ENCODE measurements around the gene GOLT1A. TPM values are rescaled to one million over a fixed set of nuclear protein-coding genes. Genes with fewer than 3 reads are reported as not detected.

GOLT1A gene
- total RNA-seq, 1 experiment from 2014 or later = not detected

DNA sequence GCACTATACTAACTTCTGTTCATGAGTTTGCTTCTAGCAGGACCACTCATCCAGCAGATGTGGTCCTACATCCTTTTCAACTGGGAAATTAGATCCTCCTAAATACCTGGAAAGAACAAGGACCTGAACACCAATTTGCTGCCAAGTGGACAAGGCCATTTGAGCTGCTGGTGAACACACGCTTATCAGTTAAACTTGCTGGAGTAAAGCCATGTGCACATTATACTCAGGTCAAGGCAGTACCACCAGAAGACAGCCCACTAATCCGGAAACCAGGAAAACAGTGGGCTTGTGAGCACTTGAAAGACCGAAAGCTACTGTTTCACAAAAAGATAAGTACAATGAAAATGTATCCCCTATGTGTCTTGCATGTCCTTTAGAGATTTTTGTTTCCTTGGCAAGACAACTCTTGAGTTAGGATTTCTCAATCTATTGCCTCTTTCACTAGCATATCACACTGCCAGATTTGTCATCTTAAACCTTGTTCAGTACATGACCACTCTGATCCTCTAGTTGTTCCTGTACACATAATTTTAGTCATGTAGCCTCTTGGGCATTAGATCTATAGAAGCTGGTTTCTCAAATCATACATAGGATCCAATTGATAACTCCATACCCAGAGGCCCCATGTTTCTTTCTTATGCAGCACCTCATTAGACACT, 43.2 kb downstream of the GOLT1A start:
- Histone ChIP-seq H2AFZ (ENCODE audit: low read length) (no peak overlapping the region), H3K27me3 (ENCODE audit: low read length) (no peaks in the 10 kb centered on the region), H3K4me3 (ENCODE audit: low read length) (no peak overlapping the region), H3K9ac (ENCODE audit: low read length) (no peak overlapping the region), H3K36me3 (ENCODE audit: insufficient read depth, low read length) (no peaks in the 10 kb centered on the region), H3K27ac (ENCODE audit: low read length) (no peak overlapping the region), H4K20me1 (ENCODE audit: insufficient read depth, low read depth, low read length) (no peaks in the 10 kb centered on the region), H3K4me2 (ENCODE audit: low read depth, low read length, poor library complexity, severe bottlenecking) (no peak overlapping the region), H3K9me3 (ENCODE audit: low read length) (no peaks in the 10 kb centered on the region), H3K79me2 (ENCODE audit: low read length) (no peaks in the 10 kb centered on the region), H3K9me2 (replicated peaks; ENCODE audit: insufficient read depth, low read length) (no peaks in the 10 kb centered on the region), H3K4me1 (ENCODE audit: low read length) (no peaks in the 10 kb centered on the region)
- DNase-seq = no peak

DNA sequence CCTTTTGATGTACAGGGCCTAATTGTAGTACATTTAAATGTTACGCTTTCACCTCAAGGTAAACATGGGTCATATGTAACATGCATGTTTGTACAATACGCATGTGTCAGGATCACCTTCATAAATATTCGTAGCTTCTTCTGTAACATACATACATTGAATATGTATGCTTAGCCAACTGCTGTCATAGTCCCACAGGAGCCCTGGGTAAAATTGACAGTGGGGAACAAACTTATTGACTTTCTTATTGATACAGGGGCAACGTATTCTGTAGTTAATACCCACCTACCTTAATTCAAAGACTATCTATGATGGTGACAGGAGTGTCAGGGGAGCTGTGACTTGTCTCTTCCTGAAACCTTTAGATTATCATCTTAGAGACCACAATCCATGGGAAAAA, 43.9 kb downstream of the GOLT1A start:
- Histone ChIP-seq H2AFZ (ENCODE audit: low read length) (no peak overlapping the region), H3K4me1 (ENCODE audit: low read length) (no peaks in the 10 kb centered on the region), H3K4me3 (ENCODE audit: low read length) (no peak overlapping the region), H3K27me3 (ENCODE audit: low read length) (no peaks in the 10 kb centered on the region), H3K9me2 (replicated peaks; ENCODE audit: insufficient read depth, low read length) (no peaks in the 10 kb centered on the region), H3K79me2 (ENCODE audit: low read length) (no peaks in the 10 kb centered on the region), H3K9me3 (ENCODE audit: low read length) (no peaks in the 10 kb centered on the region), H3K27ac (ENCODE audit: low read length) (no peak overlapping the region), H3K4me2 (ENCODE audit: low read depth, low read length, poor library complexity, severe bottlenecking) (no peak overlapping the region), H4K20me1 (ENCODE audit: insufficient read depth, low read depth, low read length) (no peaks in the 10 kb centered on the region), H3K9ac (ENCODE audit: low read length) (no peak overlapping the region), H3K36me3 (ENCODE audit: insufficient read depth, low read length) (no peaks in the 10 kb centered on the region)
- DNase-seq = no peak

DNA sequence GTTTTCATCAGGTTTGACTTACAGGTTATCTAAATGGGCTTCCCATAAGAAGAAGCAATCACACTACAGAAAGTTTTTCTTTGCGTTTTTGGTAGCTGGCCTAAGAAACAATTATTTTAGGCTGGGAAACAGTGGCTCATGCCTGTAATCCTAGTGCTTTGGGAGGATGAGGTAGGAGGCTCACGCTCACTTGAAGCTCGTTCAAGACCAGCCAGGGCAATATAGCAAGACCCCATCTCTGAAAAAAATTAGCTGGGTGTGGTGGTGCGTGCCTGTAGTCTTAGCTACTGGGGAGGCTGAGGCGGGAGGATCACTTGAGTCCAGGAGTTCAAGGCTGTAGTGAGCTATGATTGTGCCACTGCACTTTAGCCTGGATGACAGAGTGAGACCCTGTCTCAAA, 46.1 kb downstream of the GOLT1A start:
- H3K4me1 ChIP-seq (ENCODE audit: low read length) = no peaks in the 10 kb centered on the region
- H3K9ac ChIP-seq (ENCODE audit: low read length) = no peak overlapping the region
- H3K79me2 ChIP-seq (ENCODE audit: low read length) = no peaks in the 10 kb centered on the region
- H3K36me3 ChIP-seq (ENCODE audit: insufficient read depth, low read length) = no peaks in the 10 kb centered on the region
- H3K27ac ChIP-seq (ENCODE audit: low read length) = no peak overlapping the region
- no peaks in the 10 kb centered on the region for H3K9me3 ChIP-seq (ENCODE audit: low read length)
- no peaks in the 10 kb centered on the region for H3K27me3 ChIP-seq (ENCODE audit: low read length)
- H3K9me2 ChIP-seq (replicated peaks; ENCODE audit: insufficient read depth, low read length) = no peaks in the 10 kb centered on the region
- H3K4me2 ChIP-seq (ENCODE audit: low read depth, low read length, poor library complexity, severe bottlenecking) = no peak overlapping the region
- H2AFZ ChIP-seq (ENCODE audit: low read length) = no peak overlapping the region
- no peak overlapping the region for H3K4me3 ChIP-seq (ENCODE audit: low read length)
- no peak for DNase-seq
- no peaks in the 10 kb centered on the region for H4K20me1 ChIP-seq (ENCODE audit: insufficient read depth, low read depth, low read length)

DNA sequence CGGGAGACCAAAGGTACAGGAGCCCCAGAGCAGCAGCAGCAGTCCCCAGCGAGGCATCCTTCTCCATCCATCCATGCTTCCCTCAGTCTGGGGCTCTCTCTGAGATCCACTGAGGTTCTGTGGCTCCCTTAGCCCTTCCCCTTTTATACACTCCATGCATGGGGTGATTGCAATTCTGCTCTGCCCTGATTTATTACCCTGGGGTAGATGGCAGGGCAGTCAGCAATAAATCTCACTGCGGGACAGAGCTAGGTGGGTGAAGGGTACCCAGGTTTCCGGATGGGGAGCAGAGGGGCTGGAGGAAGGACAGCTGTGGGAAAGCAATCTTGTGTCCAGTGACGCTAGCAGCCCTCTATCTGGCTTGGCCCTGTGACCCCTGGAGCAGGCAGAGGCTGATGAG, 47.6 kb downstream of the GOLT1A start, which contains the start of gene REN:
REN (minus strand) TSS at position 119 of the 400 bp plus-strand sequence; CDS start at position 75, 44 bp downstream.
- H3K4me3 ChIP-seq (ENCODE audit: low read length) = no peak within 1 kb of the TSS
- H3K9ac ChIP-seq (ENCODE audit: low read length) = no peak within 1 kb of the TSS
- no peaks in the 10 kb centered on the region for H3K79me2 ChIP-seq (ENCODE audit: low read length)
- DNase-seq = no peak
- no peaks in the 10 kb centered on the region for H3K4me1 ChIP-seq (ENCODE audit: low read length)
- no peak within 1 kb of the TSS for H3K4me2 ChIP-seq (ENCODE audit: low read depth, low read length, poor library complexity, severe bottlenecking)
- no peaks in the 10 kb centered on the region for H4K20me1 ChIP-seq (ENCODE audit: insufficient read depth, low read depth, low read length)
- no peaks in the 10 kb centered on the region for H3K9me2 ChIP-seq (replicated peaks; ENCODE audit: insufficient read depth, low read length)
- no peaks in the 10 kb centered on the region for H3K27me3 ChIP-seq (ENCODE audit: low read length)
- H2AFZ ChIP-seq (ENCODE audit: low read length) = no peak within 1 kb of the TSS
- no peaks in the 10 kb centered on the region for H3K9me3 ChIP-seq (ENCODE audit: low read length)
- no peaks in the 10 kb centered on the region for H3K36me3 ChIP-seq (ENCODE audit: insufficient read depth, low read length)
- H3K27ac ChIP-seq (ENCODE audit: low read length) = no peak within 1 kb of the TSS

DNA sequence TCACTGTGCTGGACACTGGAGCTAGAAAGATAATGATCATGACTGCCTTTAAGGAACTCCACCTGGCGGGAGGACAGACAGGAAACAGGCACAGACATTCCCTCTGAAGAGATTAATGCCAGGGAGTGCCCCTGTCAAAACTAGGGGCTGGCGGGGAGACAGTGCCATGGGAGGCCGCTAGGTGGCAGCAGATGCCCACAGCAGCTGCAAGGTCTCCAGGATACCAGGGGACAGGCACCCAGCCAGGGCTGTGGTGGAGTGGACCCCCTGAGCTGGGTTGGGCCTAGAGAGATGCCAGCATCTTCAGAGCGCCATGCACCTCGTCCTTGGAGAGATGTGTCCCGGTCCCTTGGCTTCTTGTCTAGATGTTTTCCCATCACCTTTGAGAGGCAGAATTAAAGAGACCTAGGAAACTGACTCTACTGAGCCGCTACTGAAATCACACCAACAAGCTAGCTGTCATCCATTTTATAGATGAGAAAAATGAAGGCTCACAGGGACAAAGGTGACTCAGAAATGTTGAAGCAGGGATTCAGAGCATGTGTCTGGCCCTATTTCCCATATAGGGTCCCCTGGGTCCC, 51.2 kb downstream of the GOLT1A start:
- H3K9ac ChIP-seq (ENCODE audit: low read length) = no peak overlapping the region
- peak; percentile 87 for DNase-seq
- H3K27ac ChIP-seq (ENCODE audit: low read length) = no peak overlapping the region
- no peaks in the 10 kb centered on the region for H3K36me3 ChIP-seq (ENCODE audit: insufficient read depth, low read length)
- H3K4me2 ChIP-seq (ENCODE audit: low read depth, low read length, poor library complexity, severe bottlenecking) = no peak overlapping the region
- H3K4me3 ChIP-seq (ENCODE audit: low read length) = no peak overlapping the region
- H3K79me2 ChIP-seq (ENCODE audit: low read length) = no peaks in the 10 kb centered on the region
- no peaks in the 10 kb centered on the region for H3K9me3 ChIP-seq (ENCODE audit: low read length)
- no peaks in the 10 kb centered on the region for H3K27me3 ChIP-seq (ENCODE audit: low read length)
- no peaks in the 10 kb centered on the region for H3K9me2 ChIP-seq (replicated peaks; ENCODE audit: insufficient read depth, low read length)
- H4K20me1 ChIP-seq (ENCODE audit: insufficient read depth, low read depth, low read length) = no peaks in the 10 kb centered on the region
- no peak overlapping the region for H2AFZ ChIP-seq (ENCODE audit: low read length)
- 0 out of 2 replicates have a peak, but pooled peaks cover 2% of the 10 kb centered on the region for H3K4me1 ChIP-seq (ENCODE audit: low read length)

DNA sequence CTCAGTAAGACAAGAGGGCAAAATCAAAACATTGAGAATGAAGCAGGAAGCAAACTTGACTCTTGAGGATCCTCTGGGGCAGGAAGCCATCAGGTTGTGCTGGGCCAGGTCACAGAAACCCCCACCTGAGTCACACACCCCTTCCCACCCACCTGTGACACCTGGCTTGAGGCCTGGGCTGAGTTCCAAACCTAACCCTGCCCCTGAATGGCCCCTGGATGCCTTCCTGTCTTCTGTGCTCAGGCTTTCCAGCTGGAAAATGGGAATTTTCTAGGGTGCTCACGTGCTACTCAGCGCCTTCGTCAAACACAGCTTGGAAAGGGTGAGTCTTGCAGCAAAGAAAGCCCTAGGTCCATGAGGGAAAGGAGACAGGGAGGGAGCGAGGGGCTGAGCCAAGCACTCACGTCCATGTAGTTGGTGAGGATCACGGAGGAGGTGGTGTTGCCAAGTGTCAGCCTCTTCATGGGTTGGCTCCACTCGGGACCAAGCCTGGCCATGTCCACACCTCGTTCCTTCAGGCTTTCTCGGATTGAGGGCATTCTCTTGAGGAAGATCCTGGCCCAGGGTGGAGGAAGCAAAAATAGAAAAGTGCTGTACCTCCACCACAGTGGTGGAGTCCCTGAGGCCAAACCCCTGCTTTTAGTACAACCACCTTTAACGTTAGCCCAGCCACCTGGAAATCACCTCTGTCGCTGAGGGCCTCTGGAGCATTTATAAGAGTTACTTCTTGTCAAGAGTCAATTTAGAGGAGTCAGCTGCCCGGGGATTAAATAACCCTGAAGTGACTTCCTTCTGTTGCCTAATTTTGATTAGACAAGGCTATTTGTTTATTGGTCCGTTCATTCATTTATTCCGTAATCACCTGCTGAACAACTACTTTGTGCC, 51.9 kb downstream of the GOLT1A start:
- Histone ChIP-seq H3K27me3 (ENCODE audit: low read length) (no peaks in the 10 kb centered on the region), H3K9me3 (ENCODE audit: low read length) (no peaks in the 10 kb centered on the region), H3K4me3 (ENCODE audit: low read length) (no peak overlapping the region), H3K4me2 (ENCODE audit: low read depth, low read length, poor library complexity, severe bottlenecking) (no peak overlapping the region), H3K79me2 (ENCODE audit: low read length) (no peaks in the 10 kb centered on the region), H3K4me1 (ENCODE audit: low read length) (0 out of 2 replicates have a peak, but pooled peaks cover 2% of the 10 kb centered on the region), H2AFZ (ENCODE audit: low read length) (no peak overlapping the region), H3K9ac (ENCODE audit: low read length) (no peak overlapping the region), H4K20me1 (ENCODE audit: insufficient read depth, low read depth, low read length) (no peaks in the 10 kb centered on the region), H3K27ac (ENCODE audit: low read length) (no peak overlapping the region), H3K36me3 (ENCODE audit: insufficient read depth, low read length) (no peaks in the 10 kb centered on the region), H3K9me2 (replicated peaks; ENCODE audit: insufficient read depth, low read length) (no peaks in the 10 kb centered on the region)
- no peak for DNase-seq

DNA sequence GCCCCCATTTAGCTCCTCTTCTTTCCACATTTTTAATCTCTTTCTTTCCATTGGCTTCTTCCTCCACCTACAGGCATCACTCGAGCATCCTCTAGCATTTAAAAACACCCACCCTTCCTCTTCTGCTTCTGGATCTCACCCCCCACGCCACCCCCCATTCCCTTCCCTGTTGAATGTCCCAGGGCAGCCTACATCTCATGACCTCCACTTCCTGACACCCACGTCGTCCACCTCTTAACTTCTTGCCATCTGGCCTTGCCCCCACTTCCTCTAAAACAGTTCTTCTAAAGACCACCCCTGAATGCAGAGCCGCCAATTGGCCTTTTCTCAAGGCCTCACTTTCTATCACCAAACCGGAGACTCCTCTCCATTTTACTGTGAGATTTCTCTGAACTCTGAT, 55.8 kb downstream of the GOLT1A start:
- Histone ChIP-seq H3K27me3 (ENCODE audit: low read length) (no peaks in the 10 kb centered on the region), H3K9me2 (replicated peaks; ENCODE audit: insufficient read depth, low read length) (no peaks in the 10 kb centered on the region), H3K36me3 (ENCODE audit: insufficient read depth, low read length) (no peaks in the 10 kb centered on the region), H3K4me2 (ENCODE audit: low read depth, low read length, poor library complexity, severe bottlenecking) (no peak overlapping the region), H4K20me1 (ENCODE audit: insufficient read depth, low read depth, low read length) (no peaks in the 10 kb centered on the region), H2AFZ (ENCODE audit: low read length) (no peak overlapping the region), H3K9me3 (ENCODE audit: low read length) (no peaks in the 10 kb centered on the region), H3K9ac (ENCODE audit: low read length) (no peak overlapping the region), H3K27ac (ENCODE audit: low read length) (no peak overlapping the region), H3K79me2 (ENCODE audit: low read length) (no peaks in the 10 kb centered on the region), H3K4me3 (ENCODE audit: low read length) (no peak overlapping the region), H3K4me1 (ENCODE audit: low read length) (0 out of 2 replicates have a peak, but pooled peaks cover 2% of the 10 kb centered on the region)
- DNase-seq = no peak

DNA sequence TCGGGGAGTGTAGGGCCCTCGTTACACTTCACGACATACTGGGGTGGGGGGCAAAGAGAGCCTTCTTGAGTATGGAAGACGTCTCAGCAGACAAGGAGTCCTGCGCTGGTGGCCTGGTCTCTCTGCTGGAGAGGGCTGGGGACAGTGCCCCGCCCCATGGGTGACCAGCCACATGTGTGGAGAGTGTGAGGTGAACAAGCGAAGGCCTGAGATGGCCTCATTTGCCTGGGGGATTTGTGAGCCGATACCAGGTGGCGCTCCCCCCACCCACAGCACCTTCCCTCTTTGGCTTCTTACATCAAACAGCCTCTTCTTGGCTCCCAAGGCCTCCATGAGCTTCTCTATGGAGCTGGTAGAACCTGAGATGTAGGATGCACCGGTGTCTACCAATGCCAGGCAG, 57.9 kb downstream of the GOLT1A start:
- Histone ChIP-seq H3K4me1 (ENCODE audit: low read length) (0 out of 2 replicates have a peak, but pooled peaks cover 2% of the 10 kb centered on the region), H4K20me1 (ENCODE audit: insufficient read depth, low read depth, low read length) (no peaks in the 10 kb centered on the region), H3K4me3 (ENCODE audit: low read length) (no peak overlapping the region), H2AFZ (ENCODE audit: low read length) (no peak overlapping the region), H3K27ac (ENCODE audit: low read length) (no peak overlapping the region), H3K9me3 (ENCODE audit: low read length) (no peaks in the 10 kb centered on the region), H3K9ac (ENCODE audit: low read length) (no peak overlapping the region), H3K27me3 (ENCODE audit: low read length) (no peaks in the 10 kb centered on the region), H3K36me3 (ENCODE audit: insufficient read depth, low read length) (no peaks in the 10 kb centered on the region), H3K9me2 (replicated peaks; ENCODE audit: insufficient read depth, low read length) (no peaks in the 10 kb centered on the region), H3K4me2 (ENCODE audit: low read depth, low read length, poor library complexity, severe bottlenecking) (no peak overlapping the region), H3K79me2 (ENCODE audit: low read length) (no peaks in the 10 kb centered on the region)
- DNase-seq = no peak

All from Karpas-422 (cell line).